HG03521 (cell line): Measurements from ENCODE around the gene NRIP3.

Experiments
- ATAC-seq: cut with Tn5 transposase; IDR thresholded peaks from one replicate; pipeline ENCODE4 v1.9.1; 2021; ENCODE audit warnings: mild to moderate bottlenecking, moderate library complexity; ENCODE audit not compliant: unreplicated experiment

The NRIP3 gene

DNA sequence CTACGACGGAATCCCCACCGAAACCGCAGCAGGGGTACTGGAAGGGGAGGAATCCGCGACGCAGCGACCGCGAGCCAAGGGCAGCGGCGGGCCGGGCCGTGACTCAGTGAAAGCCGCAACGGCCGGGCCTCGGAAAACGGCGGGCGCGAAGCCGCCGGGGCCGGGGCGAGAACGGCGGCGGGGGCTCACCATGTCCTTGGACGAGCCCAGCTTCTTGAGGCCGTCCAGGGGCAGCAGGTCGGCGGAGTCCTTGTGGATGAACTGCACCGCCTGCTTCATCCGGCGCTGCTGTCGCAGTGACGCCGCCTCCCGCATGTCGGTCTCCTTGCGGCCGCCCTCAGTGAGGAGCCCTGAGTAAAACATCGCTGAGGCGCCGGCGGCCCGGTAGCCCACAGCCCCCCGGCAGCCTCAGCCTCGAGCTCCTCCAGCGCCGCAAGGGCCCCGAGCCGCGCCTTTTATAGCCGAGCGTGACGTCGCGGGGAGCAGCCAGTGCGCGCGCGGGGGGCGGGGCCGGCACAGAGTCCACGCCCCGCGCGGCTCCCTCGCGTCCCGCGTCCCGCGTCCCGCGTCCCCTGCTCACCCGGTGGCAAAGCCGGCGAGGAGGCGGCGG lies at the start of gene NRIP3:
TSS of gene NRIP3 (minus strand) at position 429 of the 610 bp plus-strand sequence. CDS start at position 363, 66 bp downstream.
- ATAC-seq = peak; percentile 44

DNA sequence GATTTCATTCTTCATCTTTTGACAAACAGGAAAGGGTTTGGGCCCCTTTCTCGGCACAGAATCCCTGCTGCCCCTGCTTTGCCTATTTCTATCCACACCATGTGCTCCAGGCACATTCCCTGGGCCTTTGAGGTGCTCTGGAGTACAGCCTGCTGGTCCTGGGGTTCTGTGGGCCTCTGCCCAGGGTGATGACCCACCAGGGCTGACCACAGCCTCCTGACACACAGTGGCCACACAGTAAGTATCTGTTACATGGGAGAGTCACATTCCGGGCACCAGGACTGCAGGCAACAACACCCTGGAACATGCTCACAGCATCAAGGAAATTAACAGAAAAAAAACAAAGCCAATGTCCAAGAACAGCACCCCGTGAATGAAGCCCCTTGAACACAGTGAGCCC lies 48.5 kb upstream of the NRIP3 start:
- ATAC-seq = no peak

DNA sequence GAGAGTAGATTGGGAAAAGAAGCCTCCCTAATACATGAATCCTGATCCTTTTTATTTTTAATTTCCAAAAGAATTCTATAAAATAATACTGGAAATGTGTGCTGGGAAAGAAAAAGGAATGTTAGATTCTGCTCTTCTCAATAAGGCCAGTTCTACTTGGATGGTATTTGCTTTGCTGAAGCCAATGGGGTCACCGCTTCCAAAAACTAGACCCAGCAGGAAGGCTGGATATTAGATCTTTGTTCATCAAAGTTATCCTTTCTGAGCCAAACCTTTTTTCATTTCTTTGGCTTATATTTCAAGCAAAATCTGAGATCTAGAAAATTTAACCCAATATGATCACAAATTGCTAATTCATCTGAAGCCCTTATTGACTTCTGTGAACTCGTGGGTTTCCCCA lies 46.2 kb upstream of the NRIP3 start:
- ATAC-seq = no peak

GRCh38 chr11:9047964-9048523 lies 44.2 kb upstream of the NRIP3 start:
- no peak for ATAC-seq

- no peak for ATAC-seq
Observed at GRCh38 chr11:9046481-9046880, 42.7 kb upstream of the NRIP3 start.

DNA sequence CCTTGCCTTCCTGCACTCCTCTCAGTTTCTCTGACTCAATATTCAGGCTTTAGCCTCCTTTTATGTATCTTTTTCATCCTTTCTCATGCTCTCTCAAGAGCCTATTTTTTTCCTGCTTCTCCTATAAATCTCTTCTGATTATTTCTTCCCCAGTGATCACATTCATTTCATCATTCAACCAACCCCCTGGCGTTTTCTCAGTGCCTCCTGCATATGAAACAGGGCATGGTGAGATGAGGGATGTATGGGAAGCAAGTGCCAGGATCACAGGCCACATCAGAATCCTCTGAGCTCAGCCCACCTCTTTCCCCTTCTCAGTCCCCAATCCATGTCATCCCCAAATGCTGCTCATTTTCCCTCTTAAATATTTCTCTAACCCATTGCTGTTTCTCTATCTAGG lies 38.7 kb upstream of the NRIP3 start:
- no peak for ATAC-seq

- ATAC-seq = no peak
Observed at GRCh38 chr11:9041747-9042146, 37.9 kb upstream of the NRIP3 start.

GRCh38 chr11:9040410-9040809 lies 36.6 kb upstream of the NRIP3 start:
- ATAC-seq = no peak

GRCh38 chr11:9039863-9040262 lies 36.1 kb upstream of the NRIP3 start:
- no peak for ATAC-seq

DNA sequence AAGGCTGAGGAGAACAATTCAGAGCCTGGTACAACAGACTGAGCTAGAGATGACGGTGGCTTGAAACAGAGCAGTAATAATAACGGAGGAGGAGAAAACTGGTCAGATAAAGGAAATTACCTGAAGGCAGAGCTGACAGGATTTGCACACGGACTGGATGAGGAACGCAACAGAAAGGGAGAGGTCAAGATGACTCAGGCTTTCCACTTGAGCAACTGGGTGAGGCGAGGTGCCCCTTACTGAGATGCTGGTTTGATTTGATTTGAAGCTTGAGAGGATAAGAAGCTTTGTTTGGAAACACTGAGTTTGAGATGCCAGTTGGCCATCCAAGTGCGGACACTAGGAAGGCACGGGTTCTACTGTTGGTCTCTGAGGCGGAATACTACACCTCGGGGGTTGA lies 35.4 kb upstream of the NRIP3 start:
- no peak for ATAC-seq

- ATAC-seq = no peak
Observed at GRCh38 chr11:9038541-9038940, 34.7 kb upstream of the NRIP3 start.

GRCh38 chr11:9037963-9038362 lies 34.2 kb upstream of the NRIP3 start:
- ATAC-seq = no peak

DNA sequence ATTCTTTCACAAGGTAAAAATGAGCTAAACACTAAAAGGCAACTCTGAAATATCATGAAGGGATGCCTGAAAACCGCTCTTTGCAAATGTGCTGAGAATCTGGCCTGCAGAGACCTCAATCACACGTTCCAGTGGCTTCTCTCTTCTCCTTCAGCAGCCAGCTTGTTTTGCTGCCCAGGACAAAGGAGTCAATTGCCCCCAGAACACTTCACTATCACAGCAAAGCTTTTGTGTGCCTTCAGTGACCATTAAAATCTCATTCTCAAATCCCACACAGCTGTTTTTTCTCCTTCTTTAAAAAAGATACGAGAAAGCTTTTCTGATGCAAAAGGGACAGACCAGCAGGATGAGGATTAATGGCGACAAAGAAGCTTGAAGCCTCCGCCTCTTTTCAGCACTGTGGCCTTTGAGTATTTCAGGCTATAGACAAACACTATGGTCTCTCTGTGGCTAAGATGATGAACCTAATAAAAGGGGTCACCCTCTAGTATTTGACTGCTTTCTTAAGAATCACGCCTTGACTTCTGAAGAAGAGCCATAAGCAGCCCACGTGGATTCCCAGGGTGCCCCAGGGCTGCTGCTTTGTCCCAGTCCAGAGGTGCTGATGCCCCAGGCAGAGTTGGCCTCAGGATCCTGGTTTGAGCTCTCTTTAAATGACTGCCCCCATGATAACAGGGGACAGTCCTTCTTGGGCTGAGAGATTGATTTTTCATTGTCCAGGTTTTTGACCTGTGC lies 33.4 kb upstream of the NRIP3 start:
- no peak for ATAC-seq

DNA sequence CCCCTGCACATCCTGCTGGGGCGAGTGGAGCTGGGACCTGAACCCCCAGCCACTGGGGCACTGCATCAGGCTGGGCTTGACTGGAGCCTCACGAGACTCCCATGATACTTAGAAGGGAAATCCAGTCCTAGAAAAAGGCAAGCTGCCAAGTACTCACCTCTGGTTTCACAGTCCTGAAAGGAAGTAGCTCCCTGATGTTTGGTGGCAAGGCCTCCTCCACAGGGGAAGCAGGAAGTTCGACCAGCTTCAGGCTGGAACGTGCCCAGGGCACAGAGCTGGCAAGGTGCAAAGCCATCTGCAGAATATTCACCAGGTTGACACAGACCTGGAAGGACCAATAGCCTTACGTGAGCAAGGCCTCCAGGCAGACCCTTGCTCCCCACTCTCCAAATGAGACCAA lies 26.8 kb upstream of the NRIP3 start:
- ATAC-seq = no peak

- ATAC-seq = no peak
Observed at GRCh38 chr11:9029422-9029821, 25.6 kb upstream of the NRIP3 start.

DNA sequence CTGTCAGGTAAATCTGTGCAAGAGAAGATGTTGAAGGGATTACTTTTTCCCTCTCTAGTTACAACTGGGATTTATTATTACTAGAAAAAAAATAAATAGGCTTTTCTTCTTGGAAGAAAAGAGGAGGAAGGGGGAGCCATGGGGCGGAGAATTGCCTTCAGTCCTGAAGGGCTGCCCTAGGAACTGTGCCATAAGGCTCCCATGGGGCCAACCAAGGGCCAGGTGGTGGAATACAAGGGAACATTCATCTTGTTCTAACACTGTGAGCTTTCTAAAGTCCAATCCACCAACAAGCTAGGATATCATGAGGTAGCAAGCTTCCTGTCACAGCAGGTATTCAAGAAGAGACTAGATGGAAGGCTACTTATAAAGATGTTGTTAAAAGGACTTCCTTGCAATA lies 24.8 kb upstream of the NRIP3 start:
- ATAC-seq = no peak

- no peak for ATAC-seq
Observed at GRCh38 chr11:9025101-9025850, 21.5 kb upstream of the NRIP3 start.

DNA sequence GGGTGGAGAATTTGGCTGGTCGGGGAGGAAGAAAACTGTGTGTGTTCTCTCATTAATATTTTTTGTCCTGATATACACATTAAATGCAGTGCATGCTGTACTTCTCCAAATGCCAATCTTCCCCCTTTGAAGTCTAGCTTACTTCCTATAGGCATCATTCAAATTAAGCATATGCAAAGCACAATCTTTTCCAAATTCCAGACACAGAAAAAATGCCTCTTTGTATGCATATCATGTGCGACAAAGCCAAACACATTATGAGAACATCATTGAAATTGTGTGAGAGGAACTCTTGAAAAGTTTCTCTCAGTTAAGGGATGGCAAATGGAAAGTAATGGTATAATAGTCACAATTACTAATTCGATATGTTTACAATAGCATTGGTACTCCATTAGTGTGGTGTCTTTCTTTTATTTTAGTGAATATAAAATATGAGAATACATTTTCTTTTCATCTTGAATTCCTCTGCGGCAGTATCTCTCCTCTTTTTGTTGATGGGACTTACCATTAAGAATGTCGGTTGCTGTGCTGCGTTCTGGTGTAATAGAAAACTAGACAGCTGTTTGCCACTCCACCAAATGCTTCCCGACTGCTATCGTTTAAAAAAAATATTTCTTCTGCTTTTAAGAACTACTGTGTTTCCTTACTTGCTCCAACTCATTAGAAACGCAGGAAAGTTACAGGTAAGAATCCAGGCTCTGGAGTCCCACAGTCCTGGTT lies 19.3 kb upstream of the NRIP3 start:
- ATAC-seq = no peak

DNA sequence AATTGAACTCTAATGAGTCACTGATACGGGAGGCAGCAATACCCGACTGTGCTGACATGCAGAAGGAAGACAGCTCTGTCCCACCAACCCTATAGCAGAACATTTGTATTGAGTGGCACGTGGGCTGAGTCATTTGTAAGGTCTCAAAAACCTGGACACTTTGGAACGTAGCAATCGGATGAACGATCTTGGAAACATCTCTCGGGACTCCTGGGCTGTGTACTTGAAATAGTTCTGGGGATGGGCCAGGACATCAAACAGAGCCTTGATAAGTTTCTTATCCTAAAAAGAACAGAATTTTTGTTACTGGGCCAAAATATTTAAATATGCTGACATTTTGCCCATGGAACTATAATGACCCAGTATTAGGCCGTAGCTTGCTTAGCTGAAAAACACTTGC lies 17.1 kb upstream of the NRIP3 start:
- ATAC-seq = no peak

DNA sequence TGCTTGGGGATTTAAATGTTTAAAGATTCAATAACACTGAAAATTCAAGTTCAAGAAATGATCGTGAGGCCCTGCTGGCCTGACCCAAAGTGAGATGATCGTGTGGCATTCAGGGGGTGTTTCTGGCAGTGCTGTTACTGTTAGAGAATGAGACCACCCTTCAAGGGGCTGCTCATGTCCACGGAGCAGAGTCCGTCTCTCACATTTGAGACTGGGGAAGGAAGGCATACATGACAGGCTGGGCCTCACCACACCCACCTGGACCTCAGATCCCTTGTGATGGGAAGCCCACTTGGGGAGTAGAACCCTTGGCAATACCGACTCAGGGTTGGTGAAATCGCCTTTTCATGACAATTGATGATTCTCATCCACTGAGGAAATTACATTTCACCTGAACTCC lies 16.1 kb upstream of the NRIP3 start:
- ATAC-seq = no peak

DNA sequence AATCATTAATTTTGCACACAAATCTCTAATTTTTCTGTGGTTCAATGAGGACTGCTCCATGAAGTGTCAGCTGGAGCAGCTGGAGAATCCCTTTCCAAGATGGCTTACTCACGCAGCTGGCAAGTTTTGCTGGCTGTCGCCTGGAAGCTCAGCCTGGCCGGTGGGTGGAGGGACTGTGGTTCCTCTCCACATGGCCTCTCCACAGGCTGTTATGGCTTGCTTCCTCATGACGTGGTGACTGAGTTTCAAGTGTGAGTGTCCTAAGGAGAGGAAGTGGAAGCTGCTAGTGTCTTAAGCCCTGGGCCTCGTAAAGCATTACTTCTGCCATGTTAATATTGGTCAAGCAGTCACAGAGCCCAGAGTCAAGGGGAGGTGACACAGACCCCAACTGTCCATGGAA lies 14.0 kb upstream of the NRIP3 start:
- ATAC-seq = no peak
